ENCODE results near the gene PAM.

DNA sequence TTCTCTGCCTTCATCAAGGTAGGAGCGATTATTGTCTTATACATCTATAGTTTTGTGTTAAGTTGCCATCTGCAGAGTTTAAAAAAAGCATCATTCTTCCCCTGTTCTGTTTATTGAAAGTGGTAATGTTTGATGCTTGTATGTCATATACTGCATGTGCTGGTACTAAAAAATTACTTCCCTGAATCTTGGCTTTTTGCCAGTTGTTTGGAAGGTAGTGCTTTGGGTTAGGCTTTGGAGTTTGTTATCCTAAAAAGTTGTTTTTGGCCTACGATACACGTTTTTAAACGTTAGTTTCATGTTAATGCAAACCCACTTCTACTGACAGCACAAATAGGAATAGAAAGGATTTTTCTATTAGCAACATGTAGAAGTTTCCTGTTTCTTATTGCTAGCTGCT is 206.6 kb downstream of the PAM start:
- TF ChIP-seq POLR2AphosphoS5 (IDR thresholded peaks at IDR 0.05; ENCODE audit: low read depth, low read length), result no peak
- TF ChIP-seq, protein P1, sequence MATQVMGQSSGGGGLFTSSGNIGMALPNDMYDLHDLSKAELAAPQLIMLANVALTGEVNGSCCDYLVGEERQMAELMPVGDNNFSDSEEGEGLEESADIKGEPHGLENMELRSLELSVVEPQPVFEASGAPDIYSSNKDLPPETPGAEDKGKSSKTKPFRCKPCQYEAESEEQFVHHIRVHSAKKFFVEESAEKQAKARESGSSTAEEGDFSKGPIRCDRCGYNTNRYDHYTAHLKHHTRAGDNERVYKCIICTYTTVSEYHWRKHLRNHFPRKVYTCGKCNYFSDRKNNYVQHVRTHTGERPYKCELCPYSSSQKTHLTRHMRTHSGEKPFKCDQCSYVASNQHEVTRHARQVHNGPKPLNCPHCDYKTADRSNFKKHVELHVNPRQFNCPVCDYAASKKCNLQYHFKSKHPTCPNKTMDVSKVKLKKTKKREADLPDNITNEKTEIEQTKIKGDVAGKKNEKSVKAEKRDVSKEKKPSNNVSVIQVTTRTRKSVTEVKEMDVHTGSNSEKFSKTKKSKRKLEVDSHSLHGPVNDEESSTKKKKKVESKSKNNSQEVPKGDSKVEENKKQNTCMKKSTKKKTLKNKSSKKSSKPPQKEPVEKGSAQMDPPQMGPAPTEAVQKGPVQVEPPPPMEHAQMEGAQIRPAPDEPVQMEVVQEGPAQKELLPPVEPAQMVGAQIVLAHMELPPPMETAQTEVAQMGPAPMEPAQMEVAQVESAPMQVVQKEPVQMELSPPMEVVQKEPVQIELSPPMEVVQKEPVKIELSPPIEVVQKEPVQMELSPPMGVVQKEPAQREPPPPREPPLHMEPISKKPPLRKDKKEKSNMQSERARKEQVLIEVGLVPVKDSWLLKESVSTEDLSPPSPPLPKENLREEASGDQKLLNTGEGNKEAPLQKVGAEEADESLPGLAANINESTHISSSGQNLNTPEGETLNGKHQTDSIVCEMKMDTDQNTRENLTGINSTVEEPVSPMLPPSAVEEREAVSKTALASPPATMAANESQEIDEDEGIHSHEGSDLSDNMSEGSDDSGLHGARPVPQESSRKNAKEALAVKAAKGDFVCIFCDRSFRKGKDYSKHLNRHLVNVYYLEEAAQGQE (IDR thresholded peaks at IDR 0.05; ENCODE audit: insufficient read depth in 1 of 2, low read depth in 2 of 2, low read length in 2 of 2), result no peak
- no peak for TF ChIP-seq TAF1 (IDR thresholded peaks at IDR 0.05; ENCODE audit: borderline replicate concordance, insufficient read depth, low read length)
- TF ChIP-seq SIN3A (IDR thresholded peaks at IDR 0.05; ENCODE audit: borderline replicate concordance, insufficient read depth, low read length), result no peak
- TF ChIP-seq FOXP2 (optimal IDR thresholded peaks at IDR 0.05; ENCODE audit: borderline replicate concordance, extremely low read depth, extremely low read length, insufficient read depth), result no peak

Measured in PFSK-1 (cell line).